Fibroblast of gingiva (primary cell): Measurements from ENCODE around the gene IQCE.
"Not testable (repeated sequence)": the region's sequence is repeated elsewhere in the genome, so short reads cannot be mapped to it uniquely, and the experiment has no call there.

ENCODE experiments used
- DNase-seq: peaks from one replicate; pipeline ENCODE4 v3.0.0-alpha.2; 2011; ENCODE audit warnings: low read depth

Gene IQCE

GRCh38 chr7:2553831-2554581, 4.8 kb upstream of the IQCE start:
- no peak for DNase-seq

GRCh38 chr7:2554661-2555111, 4.1 kb upstream of the IQCE start:
- DNase-seq = no peak

- DNase-seq = peak; percentile 87
These were observed 3.4 kb upstream of the IQCE start, which contains the start of gene BRAT1 for GRCh38 chr7:2555121-2556052. Gene BRAT1, minus strand, starts transcription at chr7:2555524. Its CDS starts 1,093 bp downstream, at chr7:2554431.

- DNase-seq = no peak
These were observed 638 bp downstream of the IQCE start for GRCh38 chr7:2559283-2559950.

- DNase-seq = not testable (repeated sequence)
These were observed 5.2 kb downstream of the IQCE start for GRCh38 chr7:2563955-2564354.

GRCh38 chr7:2564970-2565540, 6.3 kb downstream of the IQCE start:
- no peak for DNase-seq

- DNase-seq = no peak
These were observed 7.6 kb downstream of the IQCE start for GRCh38 chr7:2566348-2566889.

GRCh38 chr7:2566890-2567678, 8.3 kb downstream of the IQCE start:
- DNase-seq = no peak

- DNase-seq = peak; percentile 14
These were observed 9.0 kb downstream of the IQCE start for GRCh38 chr7:2567679-2568278.

- DNase-seq = no peak
These were observed 9.9 kb downstream of the IQCE start for GRCh38 chr7:2568521-2569223.

GRCh38 chr7:2569421-2569820, 10.6 kb downstream of the IQCE start:
- no peak for DNase-seq

- DNase-seq = no peak
These were observed 11.2 kb downstream of the IQCE start for GRCh38 chr7:2570021-2570420.

GRCh38 chr7:2571409-2571808, 12.6 kb downstream of the IQCE start:
- no peak for DNase-seq

GRCh38 chr7:2572101-2572842, 13.5 kb downstream of the IQCE start:
- DNase-seq = no peak

GRCh38 chr7:2573761-2574160, 15.0 kb downstream of the IQCE start:
- no peak for DNase-seq

GRCh38 chr7:2575046-2575732, 16.4 kb downstream of the IQCE start:
- no peak for DNase-seq

- no peak for DNase-seq
These were observed 17.1 kb downstream of the IQCE start for GRCh38 chr7:2575733-2576340.
